H9 (cell line): ENCODE data around the gene ACO1. TPM values are rescaled to one million over a fixed set of nuclear protein-coding genes. Genes with fewer than 3 reads are reported as not detected.

ENCODE experiments used
- DNase-seq: peaks from one replicate; pipeline ENCODE4 v3.0.0-alpha.2; 2017
- H2AFZ ChIP-seq: one replicate; pipeline ENCODE4 v1.6.1; 2013; ENCODE audit warnings: mild to moderate bottlenecking, low read length, control low read depth, moderate library complexity
- H2AK5ac ChIP-seq: 2 replicates; pipeline ENCODE4 v1.6.1; 2013; ENCODE audit warnings: low read length, control low read depth, mixed read lengths; ENCODE audit not compliant: insufficient read length
- H2BK120ac ChIP-seq: one replicate; pipeline ENCODE4 v1.6.1; 2013; ENCODE audit warnings: low read depth, mild to moderate bottlenecking, low read length, control low read depth, inconsistent platforms; ENCODE audit not compliant: poor library complexity, severe bottlenecking
- H2BK12ac ChIP-seq: 2 replicates; pipeline ENCODE4 v1.6.1; 2013; ENCODE audit warnings: low read length, control low read depth, mixed read lengths, low read depth; ENCODE audit not compliant: insufficient read length
- H2BK15ac ChIP-seq: 2 replicates; pipeline ENCODE4 v1.6.1; 2013; ENCODE audit warnings: low read depth, low read length, control low read depth
- H2BK20ac ChIP-seq: one replicate; pipeline ENCODE4 v1.6.1; 2013; ENCODE audit warnings: low read depth, mild to moderate bottlenecking, low read length, control low read depth, inconsistent platforms; ENCODE audit not compliant: poor library complexity, severe bottlenecking
- H2BK5ac ChIP-seq: 2 replicates; pipeline ENCODE4 v1.6.1; 2013; ENCODE audit warnings: low read length, control low read depth, mixed read lengths; ENCODE audit not compliant: insufficient read length
- H3K14ac ChIP-seq: 2 replicates; pipeline ENCODE4 v1.6.1; 2013; ENCODE audit warnings: low read length, control low read depth; ENCODE audit not compliant: insufficient read depth
- H3K18ac ChIP-seq: 2 replicates; pipeline ENCODE4 v1.6.1; 2013; ENCODE audit warnings: low read depth, mild to moderate bottlenecking, mixed read lengths, low read length, control low read depth; ENCODE audit not compliant: insufficient read length
- H3K23ac ChIP-seq: 2 replicates; pipeline ENCODE4 v1.6.1; 2013; ENCODE audit warnings: low read length, control low read depth, mixed read lengths, low read depth; ENCODE audit not compliant: insufficient read length
- H3K23me2 ChIP-seq: 2 replicates; pipeline ENCODE4 v1.6.1; 2013; ENCODE audit warnings: low read depth, mild to moderate bottlenecking, mixed read lengths, low read length, control low read depth; ENCODE audit not compliant: insufficient read length, poor library complexity, severe bottlenecking
- H3K27ac ChIP-seq: 2 replicates; pipeline ENCODE4 v1.5.1; 2013; ENCODE audit warnings: low read length, control low read depth, mixed read lengths, low read depth; ENCODE audit not compliant: insufficient read length
- H3K27me3 ChIP-seq: 2 replicates; pipeline ENCODE4 v1.6.1; 2013; ENCODE audit warnings: low read length, control low read depth, inconsistent platforms; ENCODE audit not compliant: insufficient read depth
- H3K4ac ChIP-seq: 2 replicates; pipeline ENCODE4 v1.6.1; 2013; ENCODE audit warnings: low read depth, mild to moderate bottlenecking, control low read depth, inconsistent platforms, low read length, moderate library complexity
- H3K4me1 ChIP-seq: 2 replicates; pipeline ENCODE4 v1.6.1; 2013; ENCODE audit warnings: low read length, control low read depth, inconsistent platforms; ENCODE audit not compliant: insufficient read depth
- H3K4me2 ChIP-seq: 2 replicates; pipeline ENCODE4 v1.6.1; 2013; ENCODE audit warnings: low read length, control low read depth, mixed read lengths; ENCODE audit not compliant: insufficient read length, insufficient read depth
- H3K56ac ChIP-seq: 2 replicates; pipeline ENCODE4 v1.6.1; 2013; ENCODE audit warnings: low read depth, mild to moderate bottlenecking, mixed read lengths, low read length, control low read depth; ENCODE audit not compliant: insufficient read length
- H3K79me1 ChIP-seq: 2 replicates; pipeline ENCODE4 v1.6.1; 2013; ENCODE audit warnings: low read depth, mild to moderate bottlenecking, moderate library complexity, low read length, control low read depth, inconsistent platforms; ENCODE audit not compliant: insufficient read depth, poor library complexity, severe bottlenecking
- H3K79me2 ChIP-seq: 2 replicates; pipeline ENCODE4 v1.6.1; 2013; ENCODE audit warnings: low read length, control low read depth, inconsistent platforms; ENCODE audit not compliant: insufficient read depth
- H3K9ac ChIP-seq: 2 replicates; pipeline ENCODE4 v1.6.1; 2013; ENCODE audit warnings: low read length, control low read depth, mixed read lengths; ENCODE audit not compliant: insufficient read length; ENCODE audit errors: extremely low read depth
- H3K9me3 ChIP-seq: one replicate; pipeline ENCODE4 v1.6.1; 2013; ENCODE audit warnings: low read depth, low read length, inconsistent platforms; ENCODE audit not compliant: control insufficient read depth
- H3T11ph ChIP-seq: one replicate; pipeline ENCODE4 v1.6.1; 2013; ENCODE audit warnings: mild to moderate bottlenecking, low read length, control low read depth, inconsistent platforms
- H4K20me1 ChIP-seq: one replicate; pipeline ENCODE4 v1.6.1; 2013; ENCODE audit not compliant: control insufficient read depth, insufficient read length, insufficient read depth
- H4K5ac ChIP-seq: 2 replicates; pipeline ENCODE4 v1.6.1; 2013; ENCODE audit warnings: low read depth, mild to moderate bottlenecking, mixed read lengths, low read length, control low read depth; ENCODE audit not compliant: insufficient read length
- H4K8ac ChIP-seq: replicated peaks from 2 replicates; pipeline ENCODE4 v1.6.1; 2013; ENCODE audit warnings: low read length, control low read depth, mixed read lengths, low read depth; ENCODE audit not compliant: insufficient read length
- H4K91ac ChIP-seq: 2 replicates; pipeline ENCODE4 v1.6.1; 2013; ENCODE audit warnings: low read depth, mild to moderate bottlenecking, moderate library complexity, mixed read lengths, low read length, control low read depth; ENCODE audit not compliant: insufficient read length
- H3K27ac Mint-ChIP-seq, 3 experiments: 2 replicates in 2 of 3; 3 replicates in 1 of 3; pipeline ENCODE4 v1.8.0; 2020 to 2021; ENCODE audit warnings: mixed read lengths in 3 of 3, mild to moderate bottlenecking in 1 of 3, moderate library complexity in 1 of 3
- H3K27me3 Mint-ChIP-seq: 2 replicates; pipeline ENCODE4 v1.8.0; 2021; ENCODE audit warnings: low read depth, mild to moderate bottlenecking, moderate library complexity, mixed read lengths
- H3K36me3 Mint-ChIP-seq, 3 experiments: 2 replicates in 2 of 3; 3 replicates in 1 of 3; pipeline ENCODE4 v1.8.0; 2020 to 2021; ENCODE audit warnings: low read depth in 3 of 3, mixed read lengths in 3 of 3; ENCODE audit not compliant: insufficient read depth in 1 of 3
- H3K4me1 Mint-ChIP-seq, 2 experiments: 2 replicates each; pipeline ENCODE4 v1.8.0; 2020; ENCODE audit warnings: mixed read lengths in 2 of 2
- H3K4me3 Mint-ChIP-seq, 2 experiments: 2 replicates in 1 of 2; 3 replicates in 1 of 2; pipeline ENCODE4 v1.8.0; 2020 to 2021; ENCODE audit warnings: mild to moderate bottlenecking in 2 of 2, mixed read lengths in 2 of 2, moderate library complexity in 1 of 2
- H3K9me3 Mint-ChIP-seq, 2 experiments: 2 replicates in 1 of 2; 3 replicates in 1 of 2; pipeline ENCODE4 v1.8.0; 2020; ENCODE audit warnings: mild to moderate bottlenecking in 2 of 2, mixed read lengths in 2 of 2, moderate library complexity in 1 of 2
- WGBS: extraction: QIAGEN DNeasy Blood & Tissue Kit; methylation state at CpG from one replicate; pipeline ENCODE4 v1.1.7; 2013; ENCODE audit warnings: missing lambda C conversion rate, low lambda C conversion rate, mixed read lengths; ENCODE audit not compliant: insufficient read length; ENCODE audit errors: extremely low coverage; 5-methylcytosine and 5-hydroxymethylcytosine counted together
- total RNA-seq: library from RNA; stranded (reverse); gene quantifications from 2 replicates; pipeline ENCODE4 v1.2.1, GENCODE V29; 2021
- TF ChIP-seq, protein P1 (sequence below): fragments of 200-600 bp; sonication (generic); conservative IDR thresholded peaks from 3 replicates; pipeline ENCODE4 v1.8.0; 2021; ENCODE audit warnings: antibody characterized with exemption, mild to moderate bottlenecking

ACO1 gene
- total RNA-seq, 1 experiment from 2014 or later: 44.5 TPM

GRCh38 chr9:32376285-32376684 is 8.2 kb upstream of the ACO1 start:
- no peaks in the 10 kb centered on the region for H3K79me2 ChIP-seq
- Mint-ChIP-seq H3K9me3 (peaks cover 0 to 4% of the 10 kb centered on the region in 2 experiments; a peak in 3 of 5 replicates), H3K4me1 (peaks cover 7 to 9% of the 10 kb centered on the region in 2 experiments; a peak in 3 of 4 replicates), H3K27me3 (peaks cover 2% of the 10 kb centered on the region; the same call in 1 of the 2 replicates), H3K27ac (no peak overlapping the region), H3K4me3 (no peak overlapping the region), H3K36me3 (no peaks in the 10 kb centered on the region)
- H3K4ac ChIP-seq: no peak overlapping the region
- H3K9ac ChIP-seq: no peak overlapping the region
- peak overlapping the region; percentile 9 for H4K5ac ChIP-seq
- H2AFZ ChIP-seq: no peak overlapping the region
- no peak overlapping the region for H4K91ac ChIP-seq
- H3K23me2 ChIP-seq: no peaks in the 10 kb centered on the region
- TF ChIP-seq, protein P1, sequence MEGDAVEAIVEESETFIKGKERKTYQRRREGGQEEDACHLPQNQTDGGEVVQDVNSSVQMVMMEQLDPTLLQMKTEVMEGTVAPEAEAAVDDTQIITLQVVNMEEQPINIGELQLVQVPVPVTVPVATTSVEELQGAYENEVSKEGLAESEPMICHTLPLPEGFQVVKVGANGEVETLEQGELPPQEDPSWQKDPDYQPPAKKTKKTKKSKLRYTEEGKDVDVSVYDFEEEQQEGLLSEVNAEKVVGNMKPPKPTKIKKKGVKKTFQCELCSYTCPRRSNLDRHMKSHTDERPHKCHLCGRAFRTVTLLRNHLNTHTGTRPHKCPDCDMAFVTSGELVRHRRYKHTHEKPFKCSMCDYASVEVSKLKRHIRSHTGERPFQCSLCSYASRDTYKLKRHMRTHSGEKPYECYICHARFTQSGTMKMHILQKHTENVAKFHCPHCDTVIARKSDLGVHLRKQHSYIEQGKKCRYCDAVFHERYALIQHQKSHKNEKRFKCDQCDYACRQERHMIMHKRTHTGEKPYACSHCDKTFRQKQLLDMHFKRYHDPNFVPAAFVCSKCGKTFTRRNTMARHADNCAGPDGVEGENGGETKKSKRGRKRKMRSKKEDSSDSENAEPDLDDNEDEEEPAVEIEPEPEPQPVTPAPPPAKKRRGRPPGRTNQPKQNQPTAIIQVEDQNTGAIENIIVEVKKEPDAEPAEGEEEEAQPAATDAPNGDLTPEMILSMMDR: no peak
- H3K56ac ChIP-seq: no peak overlapping the region
- H4K20me1 ChIP-seq: no peaks in the 10 kb centered on the region
- no peak overlapping the region for H3K14ac ChIP-seq
- no peak overlapping the region for H3K18ac ChIP-seq
- no peaks in the 10 kb centered on the region for H3K79me1 ChIP-seq
- H2BK12ac ChIP-seq: no peak overlapping the region
- H3K9me3 ChIP-seq: no peaks in the 10 kb centered on the region
- no peak overlapping the region for H2BK5ac ChIP-seq
- H3K27ac ChIP-seq: no peak overlapping the region
- DNase-seq: no peak
- H2BK15ac ChIP-seq: no peak overlapping the region
- WGBS: no CpG with 5 or more reads among the region's 2 CpGs
- no peak overlapping the region for H3K4me2 ChIP-seq
- no peak overlapping the region for H2AK5ac ChIP-seq
- no peaks in the 10 kb centered on the region for H3K27me3 ChIP-seq
- no peak overlapping the region for H2BK20ac ChIP-seq
- no peak overlapping the region for H3K23ac ChIP-seq
- no peak overlapping the region for H2BK120ac ChIP-seq
- 0 out of 2 replicates have a peak, but pooled peaks cover 2% of the 10 kb centered on the region for H3K4me1 ChIP-seq
- no peak overlapping the region for H3T11ph ChIP-seq
- no peak overlapping the region for H4K8ac ChIP-seq
